HAP-1 (cell line): ENCODE data around the gene SLCO2A1.
A peak's percentile ranks its signal among the peaks of the same experiment; 100 is the strongest.

Experiments used
- DNase-seq, 2 experiments: peaks; one replicate each; pipeline ENCODE4 v3.0.0-alpha.2; 2016 to 2020; ENCODE audit warnings: low spot score in 2 of 2
- H3K27me3 ChIP-seq: fragments of 250-450 bp; sonication (Bioruptor Pico); 2 replicates; pipeline ENCODE4 v1.5.1; 2020; ENCODE audit warnings: low read depth, mild to moderate bottlenecking, moderate library complexity
- H3K36me3 ChIP-seq: fragments of 250-450 bp; sonication (Bioruptor Pico); replicated peaks from 2 replicates; pipeline ENCODE4 v1.5.1; 2020; ENCODE audit warnings: mild to moderate bottlenecking
- H3K4me1 ChIP-seq: fragments of 250-450 bp; sonication (Bioruptor Pico); 2 replicates; pipeline ENCODE4 v1.5.1; 2020; ENCODE audit warnings: mild to moderate bottlenecking
- H3K4me3 ChIP-seq: fragments of 250-450 bp; sonication (Bioruptor Pico); 2 replicates; pipeline ENCODE4 v1.5.1; 2020; ENCODE audit warnings: mild to moderate bottlenecking, moderate library complexity
- H3K9me3 ChIP-seq: fragments of 250-450 bp; sonication (Bioruptor Pico); 2 replicates; pipeline ENCODE4 v1.5.1; 2020; ENCODE audit warnings: mild to moderate bottlenecking, moderate library complexity
- in situ Hi-C: fragments of 300-500 bp; cut with MboI; formaldehyde crosslinking; loops from 3 replicates; pipeline ENCODE4 v1.14.3; 2020; ENCODE audit warnings: low sequenced_read_pairs, inconsistent platforms, mixed read lengths

The SLCO2A1 gene

GRCh38 chr3:133963657-133964396 lies 65.9 kb downstream of the SLCO2A1 start:
- DNase-seq, result no peak
- H3K4me1 ChIP-seq, result no peaks in the 10 kb centered on the region
- no peaks in the 10 kb centered on the region for H3K27me3 ChIP-seq
- no peaks in the 10 kb centered on the region for H3K36me3 ChIP-seq
- in situ Hi-C loops, result no loop called here
- no peak overlapping the region for H3K4me3 ChIP-seq
- no peaks in the 10 kb centered on the region for H3K9me3 ChIP-seq

DNA sequence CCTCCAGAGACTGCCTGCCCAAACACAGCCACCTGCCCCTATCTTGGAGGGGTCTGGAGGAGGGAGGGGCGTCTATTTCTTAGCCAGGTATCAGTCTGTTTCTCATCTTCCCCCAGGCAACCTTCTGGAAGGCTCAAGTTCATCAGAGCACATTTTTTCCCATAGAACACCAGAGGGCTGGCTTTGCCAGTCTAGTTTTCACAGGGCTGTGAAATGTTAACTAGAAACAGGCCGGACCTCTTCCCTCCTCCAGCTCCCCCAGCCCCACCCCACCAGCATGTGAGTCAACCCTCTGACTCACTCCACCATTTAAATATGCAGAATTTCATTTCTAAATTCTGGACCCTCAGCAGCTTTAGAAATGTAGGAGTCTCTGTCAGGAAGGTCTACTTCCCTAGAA lies 66.9 kb downstream of the SLCO2A1 start:
- Histone ChIP-seq H3K27me3 (no peaks in the 10 kb centered on the region), H3K36me3 (no peaks in the 10 kb centered on the region), H3K4me1 (no peaks in the 10 kb centered on the region), H3K4me3 (no peak overlapping the region), H3K9me3 (no peaks in the 10 kb centered on the region)
- in situ Hi-C loops, result no loop called here
- no peak for DNase-seq

DNA sequence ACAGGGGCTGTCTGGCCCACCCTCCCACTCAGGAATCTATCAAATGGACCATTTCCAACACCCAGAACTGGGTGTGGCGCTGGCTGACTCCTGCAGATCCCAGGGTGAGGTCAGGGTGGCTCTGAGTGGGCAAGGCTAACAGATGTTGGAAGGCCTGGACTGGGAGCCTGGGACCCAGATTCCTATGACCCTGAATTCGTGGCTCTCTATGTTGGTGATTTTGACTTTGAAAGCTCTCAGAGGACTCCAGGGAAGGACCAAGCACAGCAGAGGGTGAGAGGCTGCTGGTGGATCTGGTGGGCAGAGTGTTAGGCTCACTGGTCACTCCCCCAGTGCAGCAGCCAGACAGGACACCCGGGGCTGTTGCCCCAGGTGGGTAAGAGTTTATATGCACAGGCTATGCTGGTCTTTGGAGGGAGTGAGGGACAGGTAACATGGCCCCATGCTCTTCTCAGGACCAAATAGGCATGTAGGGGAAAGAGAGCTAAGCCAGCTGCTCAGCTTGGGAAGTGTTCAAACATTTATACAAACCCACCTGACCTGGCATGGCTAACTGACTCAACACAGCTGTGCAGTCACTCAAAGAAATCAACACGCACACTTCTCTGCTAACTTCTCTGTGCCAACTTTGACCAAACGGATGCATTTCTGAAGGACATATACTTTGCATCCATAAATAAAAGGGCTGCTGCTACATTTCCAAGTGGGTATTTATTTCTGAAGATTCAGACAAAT lies 71.5 kb downstream of the SLCO2A1 start:
- Histone ChIP-seq H3K4me3 (no peak overlapping the region), H3K27me3 (no peaks in the 10 kb centered on the region), H3K36me3 (no peaks in the 10 kb centered on the region), H3K4me1 (no peaks in the 10 kb centered on the region), H3K9me3 (no peaks in the 10 kb centered on the region)
- in situ Hi-C loops, result no loop called here
- DNase-seq, result no peak

DNA sequence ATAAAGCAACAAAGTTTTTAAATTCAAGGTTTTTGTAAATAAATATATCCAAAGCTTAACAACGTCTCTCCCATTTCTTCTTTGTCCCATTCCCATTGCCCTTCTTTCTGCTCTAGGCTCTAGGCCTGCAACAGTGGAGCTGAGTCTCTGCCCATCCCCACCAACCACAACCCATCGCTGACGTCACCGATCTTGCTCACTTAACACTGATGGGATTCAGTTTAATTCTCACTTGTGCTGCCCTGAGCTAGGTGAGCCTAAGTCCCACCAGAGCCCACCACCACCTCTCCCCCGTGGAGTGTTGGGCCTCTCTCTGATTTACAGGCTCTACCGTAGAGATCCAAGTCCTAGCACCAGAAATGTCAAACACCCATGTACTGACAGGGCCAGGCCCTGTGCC lies 72.7 kb downstream of the SLCO2A1 start:
- Histone ChIP-seq H3K36me3 (no peaks in the 10 kb centered on the region), H3K4me3 (no peak overlapping the region), H3K9me3 (no peaks in the 10 kb centered on the region), H3K27me3 (no peaks in the 10 kb centered on the region), H3K4me1 (no peaks in the 10 kb centered on the region)
- no peak for DNase-seq
- in situ Hi-C loops, result no loop called here

GRCh38 chr3:133956353-133956752 lies 73.4 kb downstream of the SLCO2A1 start:
- no peaks in the 10 kb centered on the region for H3K36me3 ChIP-seq
- DNase-seq, result no peak
- H3K9me3 ChIP-seq, result no peaks in the 10 kb centered on the region
- H3K4me1 ChIP-seq, result no peaks in the 10 kb centered on the region
- H3K27me3 ChIP-seq, result no peaks in the 10 kb centered on the region
- no peak overlapping the region for H3K4me3 ChIP-seq
- in situ Hi-C loops, result no loop called here

DNA sequence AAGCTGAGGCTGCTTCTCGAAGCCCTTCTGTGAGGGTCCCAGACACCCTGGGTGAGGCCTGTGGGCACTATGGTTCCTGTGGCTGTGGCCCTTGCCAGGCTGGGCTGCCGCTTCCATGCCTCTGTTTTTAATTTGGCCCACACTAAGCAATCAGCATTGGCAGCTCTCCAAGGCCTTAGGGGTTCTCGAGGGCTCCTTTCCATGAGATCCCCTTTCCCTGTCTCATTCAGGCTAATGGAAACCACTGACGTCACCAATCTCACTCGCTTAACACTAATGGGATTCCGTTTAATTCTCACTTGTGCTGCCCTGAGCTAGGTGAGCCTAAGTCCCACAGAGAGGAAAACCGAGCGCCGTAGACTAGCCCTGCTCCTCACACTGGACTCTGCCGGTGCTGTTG lies 73.8 kb downstream of the SLCO2A1 start:
- Histone ChIP-seq H3K9me3 (no peaks in the 10 kb centered on the region), H3K36me3 (no peaks in the 10 kb centered on the region), H3K4me3 (no peak overlapping the region), H3K27me3 (no peaks in the 10 kb centered on the region), H3K4me1 (no peaks in the 10 kb centered on the region)
- DNase-seq, result no peak
- in situ Hi-C loops, result no loop called here

GRCh38 chr3:133954717-133955360 lies 74.9 kb downstream of the SLCO2A1 start:
- Histone ChIP-seq H3K4me1 (no peaks in the 10 kb centered on the region), H3K4me3 (no peak overlapping the region), H3K36me3 (no peaks in the 10 kb centered on the region), H3K9me3 (no peaks in the 10 kb centered on the region), H3K27me3 (no peaks in the 10 kb centered on the region)
- in situ Hi-C loops, result no loop called here
- no peak for DNase-seq

- Histone ChIP-seq H3K36me3 (no peaks in the 10 kb centered on the region), H3K9me3 (no peaks in the 10 kb centered on the region), H3K4me1 (no peaks in the 10 kb centered on the region), H3K4me3 (no peak overlapping the region), H3K27me3 (no peaks in the 10 kb centered on the region)
- in situ Hi-C loops, result no loop called here
- no peak for DNase-seq
These were observed 76.4 kb downstream of the SLCO2A1 start for GRCh38 chr3:133953297-133953696.

DNA sequence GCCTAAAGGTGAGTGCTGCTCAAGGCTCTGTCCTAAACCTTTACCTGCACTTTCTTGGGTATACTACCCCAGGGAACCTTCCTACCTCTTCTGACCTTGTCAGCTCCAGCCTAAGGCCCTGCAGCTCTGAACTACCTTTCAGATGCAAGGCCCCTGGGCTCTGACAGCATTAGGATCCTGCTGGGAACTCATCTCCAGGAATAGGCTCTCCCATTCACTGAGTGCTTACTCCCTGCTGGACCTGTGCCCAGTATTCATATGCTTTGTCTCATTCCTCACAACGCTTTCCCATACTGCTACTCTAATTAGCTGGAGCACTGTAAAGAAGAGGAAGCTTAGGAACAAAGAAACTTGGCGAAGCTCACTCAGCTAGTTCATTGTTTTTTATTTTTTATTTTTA lies 80.3 kb downstream of the SLCO2A1 start:
- no peak overlapping the region for H3K4me3 ChIP-seq
- H3K36me3 ChIP-seq, result no peaks in the 10 kb centered on the region
- DNase-seq, result peak; percentile 16 to 48
- H3K9me3 ChIP-seq, result no peaks in the 10 kb centered on the region
- in situ Hi-C loops, result no loop called here
- H3K27me3 ChIP-seq, result no peaks in the 10 kb centered on the region
- H3K4me1 ChIP-seq, result no peaks in the 10 kb centered on the region

- Histone ChIP-seq H3K27me3 (no peaks in the 10 kb centered on the region), H3K36me3 (no peaks in the 10 kb centered on the region), H3K4me1 (no peaks in the 10 kb centered on the region), H3K9me3 (no peaks in the 10 kb centered on the region), H3K4me3 (no peak overlapping the region)
- in situ Hi-C loops, result no loop called here
- DNase-seq, result no peak
These were observed 80.7 kb downstream of the SLCO2A1 start for GRCh38 chr3:133948996-133949395.

DNA sequence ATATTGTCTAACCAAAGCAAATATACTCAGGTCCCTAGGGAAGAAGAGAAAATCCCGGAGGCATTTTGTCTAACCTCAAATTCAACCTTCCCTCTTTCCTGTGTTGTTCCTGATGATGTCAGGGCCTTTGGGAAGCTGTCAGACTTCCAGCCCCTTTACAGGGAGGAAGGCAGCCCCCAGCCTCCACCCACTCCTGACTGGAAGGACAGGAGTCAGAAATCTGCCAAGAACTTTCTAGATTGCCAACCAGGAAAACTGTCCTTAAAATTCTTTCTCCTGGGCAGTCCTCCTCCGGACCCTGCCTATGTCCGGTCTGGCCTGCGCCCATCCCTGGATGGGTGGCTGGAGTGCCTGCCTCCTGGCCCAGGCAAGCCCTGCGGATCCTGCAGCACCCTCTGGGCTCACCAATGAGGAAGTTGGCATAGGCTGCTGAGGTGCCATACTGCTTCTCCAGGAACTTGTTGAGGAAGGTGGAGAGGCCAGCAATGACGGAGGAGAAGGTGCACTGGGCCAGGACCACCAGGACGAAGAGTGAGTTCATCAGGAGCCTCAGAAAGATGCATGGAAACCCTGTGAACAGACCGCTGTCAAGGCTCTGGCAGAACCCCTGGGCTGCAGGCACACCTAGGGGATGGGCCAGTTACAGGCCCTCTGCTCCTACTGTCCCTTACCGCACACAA lies 81.5 kb downstream of the SLCO2A1 start:
- Histone ChIP-seq H3K36me3 (no peaks in the 10 kb centered on the region), H3K9me3 (no peaks in the 10 kb centered on the region), H3K4me3 (no peak overlapping the region), H3K4me1 (no peaks in the 10 kb centered on the region), H3K27me3 (no peaks in the 10 kb centered on the region)
- in situ Hi-C loops, result no loop called here
- no peak for DNase-seq

DNA sequence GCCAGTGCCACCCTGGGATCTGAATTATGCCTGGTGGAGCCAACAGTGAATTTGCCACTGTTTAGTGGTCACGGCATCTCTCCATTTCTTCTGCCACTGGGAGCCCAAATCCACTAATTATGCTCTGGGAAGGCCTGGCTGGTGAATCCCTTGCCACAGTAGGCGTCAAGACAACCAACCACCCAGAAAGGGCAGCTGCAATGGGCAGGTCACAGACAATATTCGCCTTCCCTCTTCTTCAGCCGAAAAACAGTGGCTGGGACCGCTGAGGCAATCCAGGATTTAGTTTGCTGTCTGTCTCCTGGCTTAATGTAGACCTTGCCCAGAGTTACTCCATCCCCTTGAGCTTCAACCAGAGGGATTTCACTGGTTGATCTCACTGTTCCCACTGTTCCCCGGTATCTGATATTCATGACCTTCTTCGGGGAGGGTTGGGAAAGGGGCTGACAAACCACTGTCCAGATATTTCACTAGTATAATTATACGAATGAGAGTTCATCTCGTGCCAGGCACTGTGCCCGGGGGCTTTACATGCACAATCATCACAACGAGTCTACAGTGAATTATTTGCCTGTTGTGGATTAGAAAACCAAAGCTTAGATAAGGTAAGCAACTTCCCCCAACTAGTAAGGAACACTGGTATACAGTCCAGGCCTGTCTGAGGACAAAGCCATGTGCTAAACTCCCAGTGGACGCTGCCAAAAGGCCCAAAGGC lies 84.2 kb downstream of the SLCO2A1 start:
- Histone ChIP-seq H3K4me1 (no peaks in the 10 kb centered on the region), H3K27me3 (no peaks in the 10 kb centered on the region), H3K9me3 (no peaks in the 10 kb centered on the region), H3K36me3 (no peaks in the 10 kb centered on the region), H3K4me3 (no peak overlapping the region)
- in situ Hi-C loops, result no loop called here
- no peak for DNase-seq

- H3K27me3 ChIP-seq, result no peaks in the 10 kb centered on the region
- no peak for DNase-seq
- H3K36me3 ChIP-seq, result no peaks in the 10 kb centered on the region
- H3K9me3 ChIP-seq, result no peaks in the 10 kb centered on the region
- H3K4me1 ChIP-seq, result no peaks in the 10 kb centered on the region
- in situ Hi-C loops, result no loop called here
- no peak overlapping the region for H3K4me3 ChIP-seq
These were observed 84.9 kb downstream of the SLCO2A1 start for GRCh38 chr3:133944641-133945380.
